WTC11 (cell line): ENCODE data around the gene DLGAP4. TPM values are rescaled to one million over a fixed set of nuclear protein-coding genes. Genes with fewer than 3 reads are reported as not detected.

Experiments used
- ATAC-seq: fragments of 200-7000 bp; cut with Tn5 transposase; 2 replicates; pipeline ENCODE4 v1.10.0; 2021; ENCODE audit warnings: mild to moderate bottlenecking, moderate library complexity
- CTCF ChIA-PET: fragments of 300-600 bp; sonication (Branson Sonifier 250); formaldehyde crosslinking; loops from one replicate; lab custom pipeline; 2021; ENCODE audit warnings: antibody characterized with exemption; lab: Charles Lee
- POLR2A ChIA-PET: fragments of 350-600 bp; sonication (Branson Sonifier 250); formaldehyde crosslinking; loops from one replicate; lab custom pipeline; 2021; ENCODE audit warnings: antibody characterized with exemption; lab: Charles Lee
- DNase-seq: peaks from one replicate; pipeline ENCODE4 v3.0.0; 2021; ENCODE audit warnings: low spot score
- H3K27ac Mint-ChIP-seq: 2 replicates; pipeline ENCODE4 v1.8.0; 2021; ENCODE audit warnings: mixed read lengths
- H3K27me3 Mint-ChIP-seq: 2 replicates; pipeline ENCODE4 v1.8.0; 2021; ENCODE audit warnings: low read depth, mild to moderate bottlenecking, moderate library complexity, mixed read lengths
- H3K36me3 Mint-ChIP-seq: 2 replicates; pipeline ENCODE4 v1.8.0; 2021; ENCODE audit warnings: mixed read lengths
- H3K4me1 Mint-ChIP-seq: 2 replicates; pipeline ENCODE4 v1.8.0; 2022; ENCODE audit warnings: mixed read lengths
- H3K4me3 Mint-ChIP-seq: 2 replicates; pipeline ENCODE4 v1.8.0; 2021; ENCODE audit warnings: mild to moderate bottlenecking, moderate library complexity, mixed read lengths
- H3K9me3 Mint-ChIP-seq: 2 replicates; pipeline ENCODE4 v1.8.0; 2021; ENCODE audit warnings: mixed read lengths
- AFF4 ChIP-seq: sonication (generic); formaldehyde crosslinking; IDR thresholded peaks from 2 replicates; pipeline ENCODE4 v1.8.1; 2023; ENCODE audit warnings: mild to moderate bottlenecking, missing genetic modification reagents, borderline replicate concordance
- CREB1 ChIP-seq: sonication (generic); formaldehyde crosslinking; IDR thresholded peaks from 2 replicates; pipeline ENCODE4 v1.8.0; 2023; ENCODE audit warnings: mild to moderate bottlenecking, missing genetic modification reagents
- E2F1 ChIP-seq: sonication (generic); formaldehyde crosslinking; IDR thresholded peaks from 2 replicates; pipeline ENCODE4 v1.8.0; 2022; ENCODE audit warnings: mild to moderate bottlenecking, missing genetic modification reagents
- ETV6 ChIP-seq: sonication (generic); formaldehyde crosslinking; IDR thresholded peaks from 2 replicates; pipeline ENCODE4 v1.8.1; 2022; ENCODE audit warnings: mild to moderate bottlenecking, missing genetic modification reagents
- FOXJ3 ChIP-seq: sonication (generic); formaldehyde crosslinking; IDR thresholded peaks from 2 replicates; pipeline ENCODE4 v1.9.0; 2021; ENCODE audit warnings: missing genetic modification reagents, mild to moderate bottlenecking, borderline replicate concordance
- GABPB1 ChIP-seq: sonication (generic); formaldehyde crosslinking; IDR thresholded peaks from 2 replicates; pipeline ENCODE4 v1.8.1; 2023; ENCODE audit warnings: mild to moderate bottlenecking, missing genetic modification reagents
- GTF2I ChIP-seq: fragments of 250-450 bp; sonication (Bioruptor Pico); conservative IDR thresholded peaks from 2 replicates; pipeline ENCODE4 v1.4.0; 2021; ENCODE audit warnings: mild to moderate bottlenecking
- HMGXB4 ChIP-seq: sonication (generic); formaldehyde crosslinking; IDR thresholded peaks from 2 replicates; pipeline ENCODE4 v1.8.1; 2023; ENCODE audit warnings: mild to moderate bottlenecking, moderate library complexity, missing genetic modification reagents
- NFYB ChIP-seq: sonication (generic); formaldehyde crosslinking; conservative IDR thresholded peaks from 2 replicates; pipeline ENCODE4 v1.8.0; 2022; ENCODE audit warnings: low read depth, missing genetic modification reagents
- RELA ChIP-seq: sonication (generic); formaldehyde crosslinking; IDR thresholded peaks from 2 replicates; pipeline ENCODE4 v1.8.1; 2022; ENCODE audit warnings: missing genetic modification reagents, mild to moderate bottlenecking, borderline replicate concordance
- RORB ChIP-seq: fragments of 250-450 bp; sonication (Bioruptor Pico); IDR thresholded peaks from 2 replicates; pipeline ENCODE4 v1.9.0; 2021; ENCODE audit warnings: mild to moderate bottlenecking
- SMAD4 ChIP-seq: sonication (generic); formaldehyde crosslinking; IDR thresholded peaks from 2 replicates; pipeline ENCODE4 v1.8.0; 2022; ENCODE audit warnings: mild to moderate bottlenecking, missing genetic modification reagents
- ZBTB43 ChIP-seq: sonication (generic); formaldehyde crosslinking; IDR thresholded peaks from 2 replicates; pipeline ENCODE4 v1.8.1; 2023; ENCODE audit warnings: mild to moderate bottlenecking, missing genetic modification reagents
- ZSCAN18 ChIP-seq: fragments of 250-450 bp; sonication (Bioruptor Pico); IDR thresholded peaks from 2 replicates; pipeline ENCODE4 v2.1.2; 2022; ENCODE audit warnings: mild to moderate bottlenecking, moderate library complexity
- total RNA-seq: library from RNA; stranded (reverse); gene quantifications from 3 replicates; pipeline ENCODE4 v1.2.3, GENCODE V29; 2021

Gene DLGAP4
- total RNA-seq, 1 experiment from 2014 or later = 52.6 TPM

GRCh38 chr20:36308986-36309385 lies 2.8 kb downstream of the DLGAP4 start (continued):
- TF ChIP-seq AFF4 (CRISPR knock-in tag) = no peak
- TF ChIP-seq RORB = no peak
- no peak for TF ChIP-seq ZBTB43 (CRISPR knock-in tag)
- no peak for TF ChIP-seq ZSCAN18 (CRISPR knock-in tag)

- CTCF ChIA-PET = no interaction called here
- no peak overlapping the region for H3K4me3 Mint-ChIP-seq
- POLR2A ChIA-PET = no interaction called here
- no peaks in the 10 kb centered on the region for H3K36me3 Mint-ChIP-seq
- TF ChIP-seq GTF2I (CRISPR knock-in tag) (no peak), GABPB1 (CRISPR knock-in tag) (no peak), E2F1 (CRISPR knock-in tag) (no peak), NFYB (CRISPR knock-in tag) (no peak), RELA (CRISPR knock-in tag) (no peak), FOXJ3 (CRISPR knock-in tag) (no peak), ETV6 (CRISPR knock-in tag) (no peak), SMAD4 (CRISPR knock-in tag) (no peak), ZBTB43 (CRISPR knock-in tag) (no peak), CREB1 (CRISPR knock-in tag) (no peak), HMGXB4 (CRISPR knock-in tag) (no peak)
- peaks cover 32% of the 10 kb centered on the region for H3K27me3 Mint-ChIP-seq
- H3K27ac Mint-ChIP-seq = no peak overlapping the region
- DNase-seq (no peak), ATAC-seq (no peak)
- peaks cover 15% of the 10 kb centered on the region for H3K4me1 Mint-ChIP-seq
- no peaks in the 10 kb centered on the region for H3K9me3 Mint-ChIP-seq
Observed at GRCh38 chr20:36309643-36310042, 3.5 kb downstream of the DLGAP4 start.
